ENCODE results near the gene EVI5. TPM values are rescaled to one million over a fixed set of nuclear protein-coding genes. Genes with fewer than 3 reads are reported as not detected.

The EVI5 gene
- polyA plus RNA-seq, 1 experiment: 28.5 TPM

DNA sequence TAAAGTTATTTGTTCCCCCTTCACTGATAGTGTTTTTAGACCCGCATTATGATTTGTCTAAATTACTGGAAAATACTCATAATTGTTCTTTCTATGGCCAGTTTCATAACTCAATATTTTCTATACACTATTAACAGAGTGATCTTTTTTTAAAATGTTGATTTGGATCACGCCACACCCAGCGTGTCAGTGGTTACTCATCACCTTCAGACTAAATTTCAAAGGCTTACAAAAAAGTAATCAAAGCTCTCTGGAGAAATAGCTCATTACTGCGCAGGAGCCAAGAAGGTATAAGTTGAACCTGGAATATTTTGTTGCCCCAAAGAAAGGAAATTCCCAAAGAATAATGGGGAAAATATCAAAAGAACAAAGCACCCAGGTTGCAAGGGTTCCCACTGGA, 104.9 kb downstream of the EVI5 start:
- H3K9me3 ChIP-seq (ENCODE audit: control insufficient read depth, insufficient read depth, low read length): no peaks in the 10 kb centered on the region; the same call in 1 of the 2 replicates
- no peak for DNase-seq (ENCODE audit: low read depth, low spot score)
- CTCF ChIA-PET: no interaction called here
- no peaks in the 10 kb centered on the region for H3K27me3 ChIP-seq (ENCODE audit: control insufficient read depth, insufficient read depth, low read length)
- TF ChIP-seq, protein P1, sequence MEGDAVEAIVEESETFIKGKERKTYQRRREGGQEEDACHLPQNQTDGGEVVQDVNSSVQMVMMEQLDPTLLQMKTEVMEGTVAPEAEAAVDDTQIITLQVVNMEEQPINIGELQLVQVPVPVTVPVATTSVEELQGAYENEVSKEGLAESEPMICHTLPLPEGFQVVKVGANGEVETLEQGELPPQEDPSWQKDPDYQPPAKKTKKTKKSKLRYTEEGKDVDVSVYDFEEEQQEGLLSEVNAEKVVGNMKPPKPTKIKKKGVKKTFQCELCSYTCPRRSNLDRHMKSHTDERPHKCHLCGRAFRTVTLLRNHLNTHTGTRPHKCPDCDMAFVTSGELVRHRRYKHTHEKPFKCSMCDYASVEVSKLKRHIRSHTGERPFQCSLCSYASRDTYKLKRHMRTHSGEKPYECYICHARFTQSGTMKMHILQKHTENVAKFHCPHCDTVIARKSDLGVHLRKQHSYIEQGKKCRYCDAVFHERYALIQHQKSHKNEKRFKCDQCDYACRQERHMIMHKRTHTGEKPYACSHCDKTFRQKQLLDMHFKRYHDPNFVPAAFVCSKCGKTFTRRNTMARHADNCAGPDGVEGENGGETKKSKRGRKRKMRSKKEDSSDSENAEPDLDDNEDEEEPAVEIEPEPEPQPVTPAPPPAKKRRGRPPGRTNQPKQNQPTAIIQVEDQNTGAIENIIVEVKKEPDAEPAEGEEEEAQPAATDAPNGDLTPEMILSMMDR (IDR thresholded peaks at IDR 0.05; ENCODE audit: low read depth, low read length): no peak
- POLR2A ChIA-PET: no interaction called here
- no peak overlapping the region for H3K27ac ChIP-seq (ENCODE audit: low read depth, low read length)
- no peak overlapping the region for H3K4me3 ChIP-seq (ENCODE audit: low read depth, low read length)

DNA sequence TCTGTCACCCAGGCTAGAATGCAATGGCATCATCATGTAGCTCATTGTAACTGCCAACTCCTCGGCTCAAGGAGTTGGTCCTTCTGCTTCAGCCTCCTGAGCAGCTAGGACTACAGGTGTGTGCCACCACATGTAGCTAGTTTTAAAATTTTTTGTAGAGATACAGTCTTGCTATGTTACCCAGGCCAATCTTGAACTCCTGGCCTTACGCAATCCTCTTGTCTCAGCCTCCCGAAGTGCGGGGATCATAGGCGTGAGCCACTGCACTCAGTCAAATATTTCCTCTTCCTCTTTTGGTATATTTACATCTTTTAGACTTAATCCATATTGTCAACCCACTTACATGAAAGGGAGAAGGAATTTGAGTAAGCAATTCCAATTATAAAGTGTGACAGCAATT, 121.1 kb downstream of the EVI5 start:
- ChIA-PET POLR2A (no interaction called here), CTCF (no interaction called here)
- DNase-seq (ENCODE audit: low read depth, low spot score): no peak
- Histone ChIP-seq H3K27ac (ENCODE audit: low read depth, low read length) (no peak overlapping the region), H3K9me3 (ENCODE audit: control insufficient read depth, insufficient read depth, low read length) (no peaks in the 10 kb centered on the region), H3K4me3 (ENCODE audit: low read depth, low read length) (no peak overlapping the region), H3K27me3 (ENCODE audit: control insufficient read depth, insufficient read depth, low read length) (no peaks in the 10 kb centered on the region)
- TF ChIP-seq, protein P1 (IDR thresholded peaks at IDR 0.05; ENCODE audit: low read depth, low read length): no peak

DNA sequence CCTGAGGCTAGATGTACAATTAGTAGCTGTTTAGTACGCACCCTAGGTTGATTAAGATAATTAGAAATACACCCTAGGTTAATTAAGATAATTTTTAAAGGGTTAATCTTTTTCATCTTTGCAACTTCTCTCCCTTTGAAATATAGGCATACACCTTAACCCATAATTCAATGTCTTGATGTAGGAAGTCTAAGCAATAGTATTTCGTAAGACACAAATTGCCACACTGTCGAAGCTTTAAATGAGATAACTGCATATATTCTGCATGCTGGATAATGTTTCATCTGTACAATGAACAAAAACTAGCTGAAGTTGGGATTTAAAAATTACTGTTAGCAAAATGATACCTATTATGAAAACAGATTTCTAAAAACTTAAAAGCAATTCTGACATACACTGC, 122.9 kb downstream of the EVI5 start:
- Histone ChIP-seq H3K27ac (ENCODE audit: low read depth, low read length) (no peak overlapping the region), H3K4me3 (ENCODE audit: low read depth, low read length) (no peak overlapping the region), H3K27me3 (ENCODE audit: control insufficient read depth, insufficient read depth, low read length) (no peaks in the 10 kb centered on the region), H3K9me3 (ENCODE audit: control insufficient read depth, insufficient read depth, low read length) (no peaks in the 10 kb centered on the region)
- TF ChIP-seq, protein P1 (IDR thresholded peaks at IDR 0.05; ENCODE audit: low read depth, low read length): no peak
- ChIA-PET CTCF (no interaction called here), POLR2A (no interaction called here)
- DNase-seq (ENCODE audit: low read depth, low spot score): no peak

DNA sequence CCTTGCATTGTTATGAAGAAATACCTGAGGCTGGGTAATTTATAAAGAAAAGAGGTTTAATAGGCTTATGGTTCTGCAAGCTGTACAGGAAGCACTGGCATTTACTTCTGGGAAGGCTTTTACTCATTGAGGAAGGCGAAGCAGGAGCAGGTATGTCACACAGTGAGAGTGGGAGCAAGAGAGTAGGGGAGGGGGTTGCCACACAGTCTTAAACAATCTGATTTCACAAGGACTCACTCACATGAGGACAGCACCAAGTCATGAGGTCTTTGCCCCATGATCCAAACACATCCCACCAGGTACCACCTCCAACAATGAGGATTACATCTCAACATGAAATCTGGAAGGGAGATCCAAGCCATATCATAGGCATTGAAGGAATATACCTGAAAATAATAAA, 127.2 kb downstream of the EVI5 start:
- POLR2A ChIA-PET: no interaction called here
- TF ChIP-seq, protein P1 (IDR thresholded peaks at IDR 0.05; ENCODE audit: low read depth, low read length): no peak
- CTCF ChIA-PET: no interaction called here
- no peak overlapping the region for H3K27ac ChIP-seq (ENCODE audit: low read depth, low read length)
- no peaks in the 10 kb centered on the region for H3K9me3 ChIP-seq (ENCODE audit: control insufficient read depth, insufficient read depth, low read length)
- H3K27me3 ChIP-seq (ENCODE audit: control insufficient read depth, insufficient read depth, low read length): no peaks in the 10 kb centered on the region
- H3K4me3 ChIP-seq (ENCODE audit: low read depth, low read length): no peak overlapping the region
- no peak for DNase-seq (ENCODE audit: low read depth, low spot score)

- H3K27me3 ChIP-seq (ENCODE audit: control insufficient read depth, insufficient read depth, low read length): no peaks in the 10 kb centered on the region
- CTCF ChIA-PET: no interaction called here
- no peak for DNase-seq (ENCODE audit: low read depth, low spot score)
- TF ChIP-seq, protein P1 (IDR thresholded peaks at IDR 0.05; ENCODE audit: low read depth, low read length): no peak
- H3K27ac ChIP-seq (ENCODE audit: low read depth, low read length): no peak overlapping the region
- POLR2A ChIA-PET: no interaction called here
- no peak overlapping the region for H3K4me3 ChIP-seq (ENCODE audit: low read depth, low read length)
- H3K9me3 ChIP-seq (ENCODE audit: control insufficient read depth, insufficient read depth, low read length): no peaks in the 10 kb centered on the region
Measured at GRCh38 chr1:92655197-92655801, 129.6 kb downstream of the EVI5 start.
